Measurements from ENCODE around the gene FAM149A. TPM values are rescaled to one million over a fixed set of nuclear protein-coding genes. Genes with fewer than 3 reads are reported as not detected.

The FAM149A gene
- total and polyA plus RNA-seq, 10 of the 15 experiments (the other 5 are each of a cell fraction or from before 2014, with no cell fraction given) = 0.38 to 1.9 (median 0.99) TPM

DNA sequence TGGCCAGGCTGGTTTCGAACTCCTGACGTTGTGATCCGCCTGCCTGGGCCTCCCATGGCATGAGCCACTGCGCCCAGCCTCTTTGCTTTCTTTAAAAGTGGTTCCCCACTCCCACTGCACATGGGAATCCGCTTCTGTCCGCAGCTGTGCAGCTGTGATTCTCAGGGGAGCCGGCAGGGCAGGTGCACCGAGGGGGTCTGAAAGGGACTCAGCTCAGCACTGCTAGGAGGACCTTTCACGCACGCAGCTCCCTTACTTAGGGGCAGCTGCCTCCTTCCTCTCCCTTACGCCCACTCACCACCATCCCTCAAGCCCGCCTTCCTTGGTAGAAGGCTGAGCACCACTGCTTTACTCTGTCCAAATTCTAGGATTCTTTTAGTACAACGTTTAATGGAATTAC is 46.4 kb downstream of the FAM149A start:
- in situ Hi-C loops (cut with MboI) (no loop called here), intact Hi-C loops (cut with micrococcal nuclease; ENCODE audit: unreplicated experiment) (no loop called here)
- no peak overlapping the region for H2AFZ ChIP-seq (ENCODE audit: control insufficient read depth, low read depth, low read length)
- H3K4me1 ChIP-seq (ENCODE audit: control insufficient read depth, insufficient read depth, low read length) = no peaks in the 10 kb centered on the region
- no peak overlapping the region for H3K9ac ChIP-seq (ENCODE audit: control insufficient read depth, insufficient read depth, low read length)
- ATAC-seq (no peak), FAIRE-seq (no peak), DNase-seq (ENCODE audit: low read depth, low spot score) (no peak)
- peaks cover 0 to 2% of the 10 kb centered on the region in 2 experiments; a peak in 1 of 4 replicates for H3K27me3 ChIP-seq (replicated peaks in 1 of 2; ENCODE audit: control insufficient read depth in 2 of 2, insufficient read depth in 2 of 2, low read length in 1 of 2)
- no peaks in the 10 kb centered on the region for H4K20me1 ChIP-seq (ENCODE audit: control insufficient read depth, insufficient read depth)
- RAD21 ChIA-PET (ENCODE audit: unreplicated experiment) = interaction anchor here (0.6 kb wide), 1 partner anchor 73 kb away, joined by 3 read pairs; no protein-coding TSS in a partner anchor
- CTCF ChIA-PET = interaction anchor here (1.5 to 3.4 kb wide), 3 partner anchors 10 to 17 kb away, joined by 4 to 12 read pairs (median 5); no protein-coding TSS in a partner anchor
- H3K27ac ChIP-seq (ENCODE audit: control insufficient read depth, insufficient read depth) = no peak overlapping the region
- POLR2A ChIA-PET = no interaction called here
- no peaks in the 10 kb centered on the region for H3K36me3 ChIP-seq (ENCODE audit: control insufficient read depth in 2 of 2, insufficient read depth in 2 of 2, low read length in 1 of 2)
- BruUV-seq (replicated peaks) = no TSS peak
- no peak overlapping the region for H3K4me3 ChIP-seq
- 27% methylated on average over 13 of the region's 13 CpGs for WGBS (ENCODE audit: insufficient coverage, insufficient replicate concordance, low lambda C conversion rate, missing lambda C conversion rate)
- no peaks in the 10 kb centered on the region for H3K79me2 ChIP-seq (ENCODE audit: control insufficient read depth, insufficient read depth, low read length)
- H3K4me2 ChIP-seq (ENCODE audit: control insufficient read depth, insufficient read depth) = no peak overlapping the region
- H3K9me3 ChIP-seq (replicated peaks; ENCODE audit: control insufficient read depth, insufficient read depth, low read length) = no peaks in the 10 kb centered on the region
- SMC1A ChIA-PET (ENCODE audit: uncharacterized antibody, unreplicated experiment) = no interaction called here
- TF ChIP-seq IKZF1 (conservative IDR thresholded peaks at IDR 0.05) = no peak
- TF ChIP-seq EZH2 (IDR thresholded peaks at IDR 0.05; ENCODE audit: borderline replicate concordance, control insufficient read depth, low read depth, low read length) = no peak
- TF ChIP-seq TCF7 (IDR thresholded peaks at IDR 0.05; ENCODE audit: borderline replicate concordance) = no peak
- no peak for TF ChIP-seq MXI1 (IDR thresholded peaks at IDR 0.05; ENCODE audit: low read depth, low read length)
- TF ChIP-seq, protein P1, sequence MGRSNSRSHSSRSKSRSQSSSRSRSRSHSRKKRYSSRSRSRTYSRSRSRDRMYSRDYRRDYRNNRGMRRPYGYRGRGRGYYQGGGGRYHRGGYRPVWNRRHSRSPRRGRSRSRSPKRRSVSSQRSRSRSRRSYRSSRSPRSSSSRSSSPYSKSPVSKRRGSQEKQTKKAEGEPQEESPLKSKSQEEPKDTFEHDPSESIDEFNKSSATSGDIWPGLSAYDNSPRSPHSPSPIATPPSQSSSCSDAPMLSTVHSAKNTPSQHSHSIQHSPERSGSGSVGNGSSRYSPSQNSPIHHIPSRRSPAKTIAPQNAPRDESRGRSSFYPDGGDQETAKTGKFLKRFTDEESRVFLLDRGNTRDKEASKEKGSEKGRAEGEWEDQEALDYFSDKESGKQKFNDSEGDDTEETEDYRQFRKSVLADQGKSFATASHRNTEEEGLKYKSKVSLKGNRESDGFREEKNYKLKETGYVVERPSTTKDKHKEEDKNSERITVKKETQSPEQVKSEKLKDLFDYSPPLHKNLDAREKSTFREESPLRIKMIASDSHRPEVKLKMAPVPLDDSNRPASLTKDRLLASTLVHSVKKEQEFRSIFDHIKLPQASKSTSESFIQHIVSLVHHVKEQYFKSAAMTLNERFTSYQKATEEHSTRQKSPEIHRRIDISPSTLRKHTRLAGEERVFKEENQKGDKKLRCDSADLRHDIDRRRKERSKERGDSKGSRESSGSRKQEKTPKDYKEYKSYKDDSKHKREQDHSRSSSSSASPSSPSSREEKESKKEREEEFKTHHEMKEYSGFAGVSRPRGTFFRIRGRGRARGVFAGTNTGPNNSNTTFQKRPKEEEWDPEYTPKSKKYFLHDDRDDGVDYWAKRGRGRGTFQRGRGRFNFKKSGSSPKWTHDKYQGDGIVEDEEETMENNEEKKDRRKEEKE (IDR thresholded peaks at IDR 0.05) = no peak
- no peak for TF ChIP-seq SPI1 (IDR thresholded peaks at IDR 0.05; ENCODE audit: borderline replicate concordance, insufficient read depth, low read depth, low read length)
- no peak for TF ChIP-seq SRF (IDR thresholded peaks at IDR 0.05; ENCODE audit: low read depth in 2 of 2, low read length in 2 of 2)
- TF ChIP-seq PML (IDR thresholded peaks at IDR 0.05; ENCODE audit: low read length) = no peak
- TF ChIP-seq ZNF622 (IDR thresholded peaks at IDR 0.05) = no peak
- TF ChIP-seq FOXK2 (IDR thresholded peaks at IDR 0.05) = no peak
- TF ChIP-seq NKRF (conservative IDR thresholded peaks at IDR 0.05) = no peak
- no peak for TF ChIP-seq KDM1A (IDR thresholded peaks at IDR 0.05; ENCODE audit: borderline replicate concordance)
- TF ChIP-seq ZNF217 (IDR thresholded peaks at IDR 0.05) = no peak
- TF ChIP-seq CHD2 (IDR thresholded peaks at IDR 0.05; ENCODE audit: borderline replicate concordance, low read depth, low read length) = no peak
- TF ChIP-seq POLR2A (IDR thresholded peaks at IDR 0.05; ENCODE audit: low read depth, low read length) = no peak
- TF ChIP-seq USF1 (IDR thresholded peaks at IDR 0.05; ENCODE audit: borderline replicate concordance, extremely low read length, insufficient read depth, low read depth, low read length) = no peak
- TF ChIP-seq HSF1 (IDR thresholded peaks at IDR 0.05; ENCODE audit: low read depth, low read length) = no peak

Measured in GM12878 (cell line).